Ishikawa (cell line): ENCODE data around the gene MTHFS.

Experiments
- CEBPB ChIP-seq: IDR thresholded peaks from 2 replicates; pipeline ENCODE4 v1.6.1; 2012
- CREB1 ChIP-seq: IDR thresholded peaks from 2 replicates; pipeline ENCODE4 v1.6.1; 2012; ENCODE audit warnings: low read depth
- EGR1 ChIP-seq: IDR thresholded peaks from 2 replicates; pipeline ENCODE4 v1.6.1; 2012
- EP300 ChIP-seq: IDR thresholded peaks from 2 replicates; pipeline ENCODE4 v1.6.1; 2012; ENCODE audit warnings: borderline replicate concordance
- FOXM1 ChIP-seq: IDR thresholded peaks from 2 replicates; pipeline ENCODE4 v1.6.1; 2012; ENCODE audit warnings: low read depth, borderline replicate concordance
- MAX ChIP-seq: IDR thresholded peaks from 2 replicates; pipeline ENCODE4 v1.6.1; 2012
- NFIC ChIP-seq: IDR thresholded peaks from 2 replicates; pipeline ENCODE4 v1.6.1; 2012
- RAD21 ChIP-seq: IDR thresholded peaks from 2 replicates; pipeline ENCODE4 v1.6.1; 2012; ENCODE audit warnings: low read depth
- REST ChIP-seq: IDR thresholded peaks from 2 replicates; pipeline ENCODE4 v1.6.1; 2012; ENCODE audit warnings: low read depth, mild to moderate bottlenecking
- TAF1 ChIP-seq: IDR thresholded peaks from 2 replicates; pipeline ENCODE4 v1.6.1; 2012; ENCODE audit warnings: low read depth, mild to moderate bottlenecking
- TCF12 ChIP-seq: IDR thresholded peaks from 2 replicates; pipeline ENCODE4 v1.6.1; 2012; ENCODE audit warnings: low read depth
- TEAD4 ChIP-seq: IDR thresholded peaks from 2 replicates; pipeline ENCODE4 v1.6.1; 2012
- YY1 ChIP-seq: IDR thresholded peaks from 2 replicates; pipeline ENCODE4 v1.6.1; 2012; ENCODE audit warnings: low read depth
- ZBTB7A ChIP-seq: IDR thresholded peaks from 2 replicates; pipeline ENCODE4 v1.6.1; 2012; ENCODE audit warnings: low read depth
- TF ChIP-seq, protein P1 (sequence below): IDR thresholded peaks from 2 replicates; pipeline ENCODE4 v1.6.1; 2012

MTHFS gene

GRCh38 chr15:79832367-79833120 lies 64.3 kb downstream of the MTHFS start:
- TF ChIP-seq, protein P1, sequence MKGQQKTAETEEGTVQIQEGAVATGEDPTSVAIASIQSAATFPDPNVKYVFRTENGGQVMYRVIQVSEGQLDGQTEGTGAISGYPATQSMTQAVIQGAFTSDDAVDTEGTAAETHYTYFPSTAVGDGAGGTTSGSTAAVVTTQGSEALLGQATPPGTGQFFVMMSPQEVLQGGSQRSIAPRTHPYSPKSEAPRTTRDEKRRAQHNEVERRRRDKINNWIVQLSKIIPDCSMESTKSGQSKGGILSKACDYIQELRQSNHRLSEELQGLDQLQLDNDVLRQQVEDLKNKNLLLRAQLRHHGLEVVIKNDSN, result no peak
- no peak for TF ChIP-seq TCF12
- TF ChIP-seq RAD21, result no peak
- no peak for TF ChIP-seq YY1
- no peak for TF ChIP-seq FOXM1
- TF ChIP-seq CEBPB, result no peak
- TF ChIP-seq ZBTB7A, result no peak
- TF ChIP-seq CREB1, result no peak
- no peak for TF ChIP-seq TEAD4
- TF ChIP-seq REST, result no peak
- TF ChIP-seq MAX, result no peak
- no peak for TF ChIP-seq TAF1
- no peak for TF ChIP-seq NFIC
- no peak for TF ChIP-seq EP300

DNA sequence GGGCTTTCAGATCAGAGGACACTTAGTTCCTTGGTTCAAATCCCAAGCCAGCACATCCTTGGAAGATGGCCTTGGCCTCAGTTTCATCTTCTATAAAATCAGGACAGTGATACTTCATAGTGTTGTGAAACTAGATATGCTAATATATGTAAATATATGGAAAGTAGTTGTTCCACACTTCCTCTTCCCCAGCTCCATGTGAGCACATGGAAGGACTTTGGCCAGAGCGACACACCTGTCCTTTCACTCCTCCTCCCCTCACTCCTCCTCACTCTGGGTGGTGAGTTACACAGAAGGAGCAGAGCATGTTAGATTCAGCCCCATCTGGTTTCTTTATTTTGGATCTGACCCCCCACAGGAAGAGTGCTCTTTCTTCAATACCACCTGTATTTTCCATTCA lies 65.2 kb downstream of the MTHFS start:
- no peak for TF ChIP-seq ZBTB7A
- no peak for TF ChIP-seq CREB1
- TF ChIP-seq TAF1, result no peak
- no peak for TF ChIP-seq MAX
- TF ChIP-seq YY1, result no peak
- TF ChIP-seq REST, result no peak
- TF ChIP-seq RAD21, result no peak
- no peak for TF ChIP-seq TEAD4

- no peak for TF ChIP-seq FOXM1
- no peak for TF ChIP-seq TEAD4
- TF ChIP-seq NFIC, result no peak
- TF ChIP-seq TAF1, result no peak
- TF ChIP-seq RAD21, result no peak
- TF ChIP-seq, protein P1, result no peak
- no peak for TF ChIP-seq CEBPB
- no peak for TF ChIP-seq EP300
- TF ChIP-seq YY1, result no peak
- no peak for TF ChIP-seq REST
- TF ChIP-seq ZBTB7A, result no peak
- TF ChIP-seq TCF12, result no peak
- TF ChIP-seq EGR1, result no peak
- no peak for TF ChIP-seq MAX
Measured at GRCh38 chr15:79829950-79830349, 66.9 kb downstream of the MTHFS start.

DNA sequence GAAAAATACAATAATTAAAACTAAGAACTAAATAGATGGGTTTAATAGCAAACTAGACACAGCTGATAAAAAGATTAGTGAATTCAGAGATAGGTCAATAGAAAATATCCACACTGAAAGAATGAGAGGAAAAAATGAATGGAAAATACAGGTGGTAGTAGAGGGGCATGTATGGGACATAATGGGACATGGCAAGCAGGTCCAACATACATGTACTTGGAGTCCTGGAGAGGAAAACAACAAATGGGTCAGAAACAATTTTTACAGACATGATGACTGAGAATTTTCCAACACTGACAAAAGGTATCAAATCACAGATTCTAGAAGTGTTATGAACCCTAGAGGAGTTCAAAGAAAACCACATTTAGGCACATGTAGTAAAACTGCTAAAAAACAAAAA lies 68.4 kb downstream of the MTHFS start:
- TF ChIP-seq TAF1, result no peak
